ENCODE results near the gene BICDL1.

- TF ChIP-seq SIN3A (IDR thresholded peaks at IDR 0.05; ENCODE audit: low read depth) (no peak), POLR2A (IDR thresholded peaks at IDR 0.05; ENCODE audit: borderline replicate concordance, extremely low read depth, insufficient read depth, insufficient read length) (no peak), MAX (IDR thresholded peaks at IDR 0.05) (no peak), EZH2phosphoT487 (IDR thresholded peaks at IDR 0.05; ENCODE audit: borderline replicate concordance) (no peak), CTCF (IDR thresholded peaks at IDR 0.05 in 2 of 3, conservative IDR thresholded peaks at IDR 0.05 in 1 of 3; ENCODE audit: borderline replicate concordance in 1 of 3, insufficient read depth in 1 of 3, low read depth in 2 of 3, low read length in 2 of 3) (no peak), ZBTB33 (IDR thresholded peaks at IDR 0.05; ENCODE audit: extremely low read depth, insufficient replicate concordance, low read length) (no peak), ATF3 (IDR thresholded peaks at IDR 0.05) (no peak), EZH2 (IDR thresholded peaks at IDR 0.05) (no peak), POLR2AphosphoS5 (IDR thresholded peaks at IDR 0.05; ENCODE audit: low read depth, low read length) (no peak)
These were observed 74.0 kb downstream of the BICDL1 start for GRCh38 chr12:120062976-120063579.
